SK-N-MC (cell line): ENCODE results near the gene ARAF.

Source experiments
- EZH2 ChIP-seq: fragments of 200-600 bp; sonication (generic); IDR thresholded peaks from one replicate; pipeline ENCODE4 v1.6.1; 2017; ENCODE audit warnings: antibody characterized with exemption
- FOXP2 ChIP-seq: optimal IDR thresholded peaks from 2 replicates; pipeline ENCODE3; 2011; ENCODE audit warnings: mild to moderate bottlenecking, moderate library complexity; ENCODE audit not compliant: insufficient read depth; ENCODE audit errors: extremely low read length, control extremely low read depth
- POLR2AphosphoS5 ChIP-seq: IDR thresholded peaks from 2 replicates; pipeline ENCODE4 v1.6.1; 2012; ENCODE audit warnings: mild to moderate bottlenecking, low read depth, low read length, borderline replicate concordance

GRCh38 chrX:47587091-47587891, 26.3 kb downstream of the ARAF start:
- TF ChIP-seq POLR2AphosphoS5: no peak
- TF ChIP-seq EZH2: no peak
- TF ChIP-seq FOXP2: no peak
